Breast epithelium (tissue), 4 donors: ENCODE data around the gene STIMATE. TPM values are rescaled to one million over a fixed set of nuclear protein-coding genes. Genes with fewer than 3 reads are reported as not detected.
A peak's percentile ranks its signal among the peaks of the same experiment; 100 is the strongest.

Experiments used
- DNase-seq, 2 donors: peaks; one replicate each; pipeline ENCODE4 v3.0.0-alpha.2; 2019; ENCODE audit warnings: low spot score in 2 of 2
- H3K27ac ChIP-seq, 2 donors: fragments of 200-600 bp; sonication (generic) in 1 of 2; one replicate each; pipeline ENCODE4 v1.5.1; 2016 to 2019; ENCODE audit warnings: mild to moderate bottlenecking in 1 of 2
- H3K27me3 ChIP-seq, 2 donors: fragments of 200-600 bp; sonication (generic) in 1 of 2; one replicate each; pipeline versions ENCODE4 v1.5.1 to v1.6.0; 2017 to 2019; ENCODE audit warnings: control low read depth in 1 of 2, mild to moderate bottlenecking in 1 of 2
- H3K36me3 ChIP-seq: fragments of 200-600 bp; one replicate; pipeline ENCODE4 v1.5.1; 2019
- H3K4me1 ChIP-seq, 2 donors: fragments of 200-600 bp; sonication (generic); one replicate each; pipeline ENCODE4 v1.5.1; 2016 to 2019; ENCODE audit warnings: control low read depth in 1 of 2
- H3K4me3 ChIP-seq, 3 donors: fragments of 200-600 bp; sonication (generic); 1 replicate in 2 of 3; 2 replicates in 1 of 3; pipeline ENCODE4 v1.5.1; 2016 to 2019; ENCODE audit warnings: mild to moderate bottlenecking in 3 of 3, moderate library complexity in 2 of 3
- H3K9me3 ChIP-seq, 2 donors: fragments of 200-600 bp; sonication (generic) in 1 of 2; one replicate each; pipeline ENCODE4 v1.5.1; 2016 to 2019; ENCODE audit warnings: control low read depth in 1 of 2
- POLR2A ChIP-seq: fragments of 450-650 bp; IDR thresholded peaks from one replicate; pipeline ENCODE4 v1.6.1; 2016; ENCODE audit warnings: antibody characterized with exemption, mild to moderate bottlenecking, moderate library complexity
- POLR2AphosphoS5 ChIP-seq, 3 donors: sonication (generic); formaldehyde crosslinking; IDR thresholded peaks; one replicate each; pipeline ENCODE4 v1.6.1; 2017; ENCODE audit warnings: antibody characterized with exemption in 3 of 3
- intact Hi-C: fragments of 100-400 bp; cut with DNase I; formaldehyde crosslinking; loops from one replicate; pipeline ENCODE4 v1.15.1; 2023; ENCODE audit warnings: low total_unique reads
- total RNA-seq, 3 donors: library from RNA; depleted of rRNA; stranded (reverse); fragments of >200 nt; gene quantifications; one replicate each; pipeline ENCODE4 v1.1.0, GENCODE V29; 2016
- TF ChIP-seq, protein P1 (sequence below), 3 donors: fragments of 450-650 bp; IDR thresholded peaks; one replicate each; pipeline ENCODE4 v1.5.1; 2016 to 2017; ENCODE audit warnings: antibody characterized with exemption in 3 of 3, mild to moderate bottlenecking in 3 of 3, moderate library complexity in 3 of 3

STIMATE gene
- total RNA-seq, 3 donors from 2014 or later: 14.0 to 18.7 (median 14.7) TPM

DNA sequence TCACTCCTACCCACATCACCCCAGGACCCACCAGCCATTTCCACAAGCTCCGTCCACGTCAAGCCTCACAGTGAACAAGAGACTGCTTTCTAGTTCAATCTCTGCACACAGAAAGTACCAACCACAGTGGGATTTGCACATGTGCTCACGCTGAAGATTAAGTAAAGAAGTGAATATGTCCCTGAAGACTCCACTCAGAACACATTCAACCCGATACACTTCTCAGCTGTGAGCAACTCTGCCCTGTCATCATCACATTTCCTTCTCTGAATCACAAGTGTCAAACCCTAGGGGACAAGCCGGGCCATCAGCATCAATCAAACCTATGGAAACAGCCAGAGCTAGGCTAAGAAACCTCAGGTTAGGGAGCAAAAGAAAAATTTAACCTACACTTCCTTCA, 1.9 kb downstream of the STIMATE start:
- Histone ChIP-seq H3K4me1 (peaks cover 0 to 6% of the 10 kb centered on the region in 2 donors), H3K27me3 (no peaks in the 10 kb centered on the region), H3K9me3 (no peaks in the 10 kb centered on the region), H3K4me3 (no peak overlapping the region), H3K36me3 (no peaks in the 10 kb centered on the region), H3K27ac (peak overlapping the region in 1 of 2 donors; percentile 61)
- TF ChIP-seq POLR2A: no peak
- TF ChIP-seq, protein P1, sequence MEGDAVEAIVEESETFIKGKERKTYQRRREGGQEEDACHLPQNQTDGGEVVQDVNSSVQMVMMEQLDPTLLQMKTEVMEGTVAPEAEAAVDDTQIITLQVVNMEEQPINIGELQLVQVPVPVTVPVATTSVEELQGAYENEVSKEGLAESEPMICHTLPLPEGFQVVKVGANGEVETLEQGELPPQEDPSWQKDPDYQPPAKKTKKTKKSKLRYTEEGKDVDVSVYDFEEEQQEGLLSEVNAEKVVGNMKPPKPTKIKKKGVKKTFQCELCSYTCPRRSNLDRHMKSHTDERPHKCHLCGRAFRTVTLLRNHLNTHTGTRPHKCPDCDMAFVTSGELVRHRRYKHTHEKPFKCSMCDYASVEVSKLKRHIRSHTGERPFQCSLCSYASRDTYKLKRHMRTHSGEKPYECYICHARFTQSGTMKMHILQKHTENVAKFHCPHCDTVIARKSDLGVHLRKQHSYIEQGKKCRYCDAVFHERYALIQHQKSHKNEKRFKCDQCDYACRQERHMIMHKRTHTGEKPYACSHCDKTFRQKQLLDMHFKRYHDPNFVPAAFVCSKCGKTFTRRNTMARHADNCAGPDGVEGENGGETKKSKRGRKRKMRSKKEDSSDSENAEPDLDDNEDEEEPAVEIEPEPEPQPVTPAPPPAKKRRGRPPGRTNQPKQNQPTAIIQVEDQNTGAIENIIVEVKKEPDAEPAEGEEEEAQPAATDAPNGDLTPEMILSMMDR (IDR thresholded peaks at IDR 0.05): no peak
- no peak for TF ChIP-seq POLR2AphosphoS5 (IDR thresholded peaks at IDR 0.05)
- intact Hi-C loops: no loop called here
- no peak for DNase-seq

DNA sequence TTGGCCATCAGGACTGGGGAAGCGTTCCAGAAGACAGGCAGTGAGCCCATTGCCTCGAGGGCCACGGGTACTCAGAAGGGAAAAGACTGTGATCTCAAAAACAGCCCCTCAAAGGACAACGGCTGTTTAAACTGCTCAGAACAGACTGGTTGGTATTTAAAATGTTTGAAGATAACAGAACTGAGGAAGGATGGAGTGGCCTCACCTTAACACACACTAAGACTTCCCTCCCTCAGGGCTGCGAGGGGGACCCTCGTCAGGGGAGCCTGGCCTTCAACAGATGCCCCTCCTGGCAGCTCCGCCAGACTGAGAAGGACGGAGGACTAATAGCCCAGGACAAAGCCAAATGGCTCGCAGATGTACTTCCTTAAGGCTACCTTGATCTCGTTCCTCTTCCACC, 2.6 kb downstream of the STIMATE start:
- no peak for DNase-seq
- peaks cover 0 to 6% of the 10 kb centered on the region in 2 donors for H3K4me1 ChIP-seq

DNA sequence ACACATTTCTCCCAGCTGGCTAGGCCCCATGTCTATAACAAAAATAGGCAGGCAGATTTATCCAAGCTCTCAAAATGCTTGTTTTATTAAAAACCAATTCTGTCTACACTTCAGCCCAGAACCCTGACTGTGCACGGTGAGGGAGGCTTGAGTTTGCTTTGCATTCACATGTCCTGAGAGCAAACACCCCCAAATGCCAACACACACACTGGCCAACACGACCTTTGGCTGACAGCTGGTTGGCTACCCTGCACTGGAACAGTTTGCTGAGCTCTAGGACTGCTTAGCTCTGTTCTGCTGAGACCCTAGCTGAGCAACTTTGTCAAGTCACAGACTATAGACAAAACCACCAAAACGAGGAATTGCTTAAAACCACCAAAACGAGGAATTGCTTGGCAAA, 3.6 kb downstream of the STIMATE start:
- no peak for DNase-seq
- Histone ChIP-seq H3K27ac (peak overlapping the region; percentile 65 to 73), H3K27me3 (no peaks in the 10 kb centered on the region), H3K4me3 (no peak overlapping the region), H3K36me3 (no peaks in the 10 kb centered on the region), H3K9me3 (no peaks in the 10 kb centered on the region), H3K4me1 (peaks cover 0 to 6% of the 10 kb centered on the region in 2 donors)
- intact Hi-C loops: no loop called here
- TF ChIP-seq POLR2AphosphoS5 (IDR thresholded peaks at IDR 0.05) (no peak), POLR2A (no peak)
- TF ChIP-seq, protein P1 (IDR thresholded peaks at IDR 0.05): no peak

More for the DNA sequence above, 2.6 kb downstream of the STIMATE start:
- no peaks in the 10 kb centered on the region for H3K9me3 ChIP-seq
- peak overlapping the region; percentile 26 to 61 for H3K27ac ChIP-seq
- H3K36me3 ChIP-seq: no peaks in the 10 kb centered on the region
- H3K4me3 ChIP-seq: no peak overlapping the region
- TF ChIP-seq, protein P1 (IDR thresholded peaks at IDR 0.05): no peak
- no peak for TF ChIP-seq POLR2A
- no peak for TF ChIP-seq POLR2AphosphoS5 (IDR thresholded peaks at IDR 0.05)
- intact Hi-C loops: no loop called here
- H3K27me3 ChIP-seq: no peaks in the 10 kb centered on the region

DNA sequence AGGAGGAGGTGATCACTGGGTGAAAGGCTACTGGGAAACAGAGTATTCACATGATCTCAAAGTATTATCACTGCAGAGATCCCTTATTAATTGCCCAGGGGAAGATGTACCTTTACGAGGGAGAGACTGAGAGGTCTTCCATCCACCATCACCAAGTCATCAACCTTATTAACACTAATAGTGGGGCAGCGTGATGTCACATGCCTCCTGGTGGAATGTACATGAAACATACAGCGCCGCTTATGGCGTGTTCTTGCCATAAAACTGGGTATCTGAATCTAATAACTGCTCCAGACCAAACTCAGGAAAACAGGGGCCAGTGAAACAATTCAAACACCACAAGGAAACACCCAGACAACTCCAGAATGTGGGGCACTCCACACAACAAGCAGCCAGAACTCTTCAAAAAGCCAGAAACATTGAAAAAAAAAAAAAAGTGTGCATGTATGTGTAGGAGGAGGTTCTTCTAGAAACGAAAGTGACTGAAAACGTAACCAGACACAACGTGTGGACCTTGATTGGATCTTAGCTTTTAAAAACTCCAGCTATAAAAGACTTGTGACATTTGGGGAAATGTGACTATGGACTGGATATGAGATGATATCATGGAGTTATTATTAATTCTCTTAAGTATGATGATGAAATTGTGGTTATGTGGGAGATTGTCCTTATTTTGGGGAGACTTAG, 4.6 kb downstream of the STIMATE start:
- H3K4me1 ChIP-seq: peaks cover 0 to 6% of the 10 kb centered on the region in 2 donors
- DNase-seq: no peak
- H3K27me3 ChIP-seq: no peaks in the 10 kb centered on the region
- intact Hi-C loops: no loop called here
- TF ChIP-seq POLR2A (no peak), POLR2AphosphoS5 (IDR thresholded peaks at IDR 0.05) (no peak)
- TF ChIP-seq, protein P1 (IDR thresholded peaks at IDR 0.05): no peak
- peak overlapping the region; percentile 73 to 77 for H3K27ac ChIP-seq
- peak overlapping the region in 2 of 3 donors; percentile 19 to 22 for H3K4me3 ChIP-seq
- H3K9me3 ChIP-seq: no peaks in the 10 kb centered on the region
- no peaks in the 10 kb centered on the region for H3K36me3 ChIP-seq

DNA sequence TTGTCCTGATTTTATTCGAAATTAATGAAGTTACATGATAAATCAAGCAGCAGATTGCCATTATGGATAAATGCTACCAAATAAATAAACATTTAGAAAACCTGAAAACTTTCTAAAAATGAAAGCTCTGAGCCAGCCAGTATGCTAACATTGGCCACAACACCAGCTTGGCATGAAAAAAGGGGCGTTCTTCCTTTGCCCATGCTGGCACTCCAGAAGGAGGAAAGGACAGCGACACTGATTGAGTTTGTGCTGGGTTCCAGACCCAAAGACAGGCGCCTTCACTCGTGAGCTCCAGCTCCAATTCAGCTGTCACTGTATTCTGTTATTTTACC, 5.1 kb downstream of the STIMATE start:
- Histone ChIP-seq H3K4me3 (peak overlapping the region in 2 of 3 donors; percentile 19 to 22), H3K27me3 (no peaks in the 10 kb centered on the region), H3K27ac (peak overlapping the region; percentile 73 to 77), H3K9me3 (no peaks in the 10 kb centered on the region), H3K36me3 (no peaks in the 10 kb centered on the region), H3K4me1 (peaks cover 0 to 6% of the 10 kb centered on the region in 2 donors)
- intact Hi-C loops: no loop called here
- no peak for DNase-seq
- TF ChIP-seq POLR2AphosphoS5 (IDR thresholded peaks at IDR 0.05): no peak
- TF ChIP-seq POLR2A: no peak
- TF ChIP-seq, protein P1 (IDR thresholded peaks at IDR 0.05): no peak
